Measurements from ENCODE around the gene ADNP. TPM values are rescaled to one million over a fixed set of nuclear protein-coding genes. Genes with fewer than 3 reads are reported as not detected.
"Not testable (repeated sequence)": the region's sequence is repeated elsewhere in the genome, so short reads cannot be mapped to it uniquely, and the experiment has no call there.

Gene ADNP
- 18.6 and 25.5 TPM in 2 replicates for total RNA-seq (2014; rRNA removed)
- polyA plus RNA-seq (2012): 23.0 TPM

- DNase-seq (ENCODE audit: low read depth): peak; percentile 90
Observed at GRCh38 chr20:50931306-50932015, at the start of gene ADNP. TSS of gene ADNP (minus strand) at chr20:50931437. CDS start at chr20:50903996, 27,441 bp downstream.

- DNase-seq (ENCODE audit: low read depth): peak; percentile 97
Observed at GRCh38 chr20:50980071-50980681, 48.9 kb upstream of the ADNP start.

GRCh38 chr20:50978533-50978932 is 47.3 kb upstream of the ADNP start:
- DNase-seq (ENCODE audit: low read depth): not testable (repeated sequence)

- no peak for DNase-seq (ENCODE audit: low read depth)
Observed at GRCh38 chr20:50977066-50978021, 46.1 kb upstream of the ADNP start.

- no peak for DNase-seq (ENCODE audit: low read depth)
Observed at GRCh38 chr20:50975701-50976330, 44.6 kb upstream of the ADNP start.

GRCh38 chr20:50969912-50970311 is 38.7 kb upstream of the ADNP start:
- DNase-seq (ENCODE audit: low read depth): no peak

GRCh38 chr20:50969435-50969834 is 38.2 kb upstream of the ADNP start:
- peak; percentile 72 for DNase-seq (ENCODE audit: low read depth)

GRCh38 chr20:50968289-50968688 is 37.1 kb upstream of the ADNP start:
- no peak for DNase-seq (ENCODE audit: low read depth)

GRCh38 chr20:50967586-50967985 is 36.3 kb upstream of the ADNP start:
- DNase-seq (ENCODE audit: low read depth): no peak

- no peak for DNase-seq (ENCODE audit: low read depth)
Observed at GRCh38 chr20:50959543-50960126, 28.4 kb upstream of the ADNP start.

- peak; percentile 90 for DNase-seq (ENCODE audit: low read depth)
Observed at GRCh38 chr20:50958615-50959542, 27.6 kb upstream of the ADNP start, which contains the start of gene MOCS3. TSS of gene MOCS3 (plus strand) at chr20:50958818. CDS start at chr20:50958843, 25 bp downstream.

- no peak for DNase-seq (ENCODE audit: low read depth)
Observed at GRCh38 chr20:50957798-50958614, 26.8 kb upstream of the ADNP start, which contains the start of gene DPM1. TSS of gene DPM1 (minus strand) at chr20:50958532. CDS start at chr20:50958523, 9 bp downstream.

- DNase-seq (ENCODE audit: low read depth): no peak
Observed at GRCh38 chr20:50957276-50957675, 26.0 kb upstream of the ADNP start.

GRCh38 chr20:50953821-50954220 is 22.6 kb upstream of the ADNP start:
- DNase-seq (ENCODE audit: low read depth): no peak

GRCh38 chr20:50953196-50953595 is 22.0 kb upstream of the ADNP start:
- DNase-seq (ENCODE audit: low read depth): no peak

GRCh38 chr20:50948132-50948785 is 17.0 kb upstream of the ADNP start:
- no peak for DNase-seq (ENCODE audit: low read depth)

GRCh38 chr20:50943069-50943468 is 11.8 kb upstream of the ADNP start:
- DNase-seq (ENCODE audit: low read depth): no peak

GRCh38 chr20:50933589-50933988 is 2.4 kb upstream of the ADNP start:
- no peak for DNase-seq (ENCODE audit: low read depth)

All from LHCN-M2 (cell line).